HL-60/S4 (cell line): ENCODE results near the gene SORCS3.

ENCODE experiments used
- in situ Hi-C: fragments of 300-500 bp; cut with MboI; formaldehyde crosslinking; loops from 2 replicates; pipeline ENCODE4 v1.14.3; 2022; ENCODE audit warnings: low sequenced_read_pairs

Gene SORCS3

GRCh38 chr10:104641187-104641936 lies at the start of gene SORCS3:
Gene SORCS3, plus strand, starts transcription at chr10:104641290.
- in situ Hi-C loops, result no loop called here

- in situ Hi-C loops, result no loop called here
Observed at GRCh38 chr10:104591441-104591840, 49.6 kb upstream of the SORCS3 start.

- in situ Hi-C loops, result no loop called here
Observed at GRCh38 chr10:104601166-104601565, 39.9 kb upstream of the SORCS3 start.

DNA sequence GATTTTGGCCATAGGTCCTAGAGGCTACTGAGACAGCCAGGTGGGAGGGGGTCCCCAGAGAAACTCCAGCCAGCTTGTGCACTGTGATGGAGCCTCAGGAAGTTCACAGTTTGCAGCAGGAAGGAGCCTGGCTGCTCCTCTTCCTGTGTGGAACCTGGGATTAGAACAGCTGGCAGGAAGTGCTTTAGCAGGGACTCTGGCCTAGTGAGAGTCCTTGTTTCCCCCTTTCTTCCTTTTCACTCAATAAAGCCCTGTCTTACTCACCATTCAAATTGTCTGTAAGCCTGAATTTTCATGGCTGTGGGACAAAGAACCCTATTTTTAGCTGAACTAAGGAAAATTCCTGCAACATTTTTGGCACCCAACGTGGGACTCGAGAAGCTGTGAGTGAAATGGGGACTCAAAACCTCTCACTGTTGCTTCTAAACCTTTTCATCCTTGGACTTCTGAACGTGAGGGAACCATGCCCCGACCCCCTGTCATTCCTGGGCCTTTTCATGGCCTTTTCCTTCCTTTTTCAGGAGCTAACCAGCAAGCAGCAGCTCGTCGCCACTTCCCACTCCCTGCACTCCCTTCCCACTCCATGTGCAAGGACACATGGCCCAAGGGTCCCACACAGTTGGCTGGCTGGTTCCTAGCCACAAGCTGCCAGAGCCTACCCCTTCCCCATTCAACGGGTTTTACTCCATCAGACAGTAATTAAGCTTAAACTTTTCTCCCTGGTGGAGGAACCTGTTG lies 32.8 kb upstream of the SORCS3 start:
- in situ Hi-C loops, result no loop called here

DNA sequence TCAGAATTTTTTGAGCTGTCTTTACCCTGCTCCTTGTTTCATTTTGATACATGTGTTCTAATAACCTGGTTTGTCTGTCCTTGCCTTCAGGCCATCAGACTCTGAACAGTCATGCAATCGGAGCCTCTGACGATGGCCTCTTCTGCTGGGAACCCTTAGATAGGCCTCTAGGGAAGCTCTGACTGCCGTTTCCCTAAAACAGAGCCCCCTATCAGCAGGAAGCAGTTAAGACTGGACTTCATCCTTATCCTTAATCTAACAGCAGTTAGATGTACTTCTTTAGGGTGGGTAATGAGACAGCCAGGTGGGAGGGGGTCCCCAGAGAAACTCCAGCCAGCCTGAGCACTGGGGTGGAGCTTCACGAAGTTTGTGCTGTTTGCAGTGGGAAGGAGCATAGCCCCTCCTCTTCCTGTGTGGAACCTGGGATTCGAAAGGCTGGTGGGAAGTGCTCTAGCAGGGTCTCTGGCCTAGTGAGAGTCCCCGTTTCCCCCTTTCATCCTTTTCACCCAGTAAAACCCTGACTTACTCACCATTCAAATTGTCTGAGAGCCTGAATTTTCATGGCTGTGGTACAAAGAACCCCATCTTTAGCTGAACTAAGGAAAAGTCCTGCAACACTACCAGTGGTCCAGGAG lies 28.4 kb upstream of the SORCS3 start:
- in situ Hi-C loops, result no loop called here

DNA sequence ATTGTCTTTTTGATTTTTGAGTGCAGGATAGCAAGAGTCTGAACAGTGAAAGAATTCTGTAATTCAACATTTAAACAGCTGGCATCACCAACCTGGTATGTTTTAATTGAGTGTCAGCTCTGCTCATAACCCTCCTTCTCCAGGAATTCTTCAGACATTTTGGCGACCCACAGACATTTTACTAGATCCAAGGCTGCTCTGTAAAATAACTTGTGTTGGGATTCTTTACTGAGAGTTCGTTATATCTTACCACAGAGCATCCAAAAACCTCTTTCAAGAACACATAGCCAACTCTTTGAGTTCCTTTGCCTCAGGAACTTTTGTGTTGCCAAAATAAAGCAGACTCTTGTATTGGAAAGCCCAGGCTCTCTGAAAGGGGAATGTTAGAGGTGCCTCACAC lies 27.7 kb upstream of the SORCS3 start:
- in situ Hi-C loops, result no loop called here

GRCh38 chr10:104614245-104614831 lies 26.8 kb upstream of the SORCS3 start:
- in situ Hi-C loops, result no loop called here

- in situ Hi-C loops, result no loop called here
Observed at GRCh38 chr10:104615136-104615535, 26.0 kb upstream of the SORCS3 start.

DNA sequence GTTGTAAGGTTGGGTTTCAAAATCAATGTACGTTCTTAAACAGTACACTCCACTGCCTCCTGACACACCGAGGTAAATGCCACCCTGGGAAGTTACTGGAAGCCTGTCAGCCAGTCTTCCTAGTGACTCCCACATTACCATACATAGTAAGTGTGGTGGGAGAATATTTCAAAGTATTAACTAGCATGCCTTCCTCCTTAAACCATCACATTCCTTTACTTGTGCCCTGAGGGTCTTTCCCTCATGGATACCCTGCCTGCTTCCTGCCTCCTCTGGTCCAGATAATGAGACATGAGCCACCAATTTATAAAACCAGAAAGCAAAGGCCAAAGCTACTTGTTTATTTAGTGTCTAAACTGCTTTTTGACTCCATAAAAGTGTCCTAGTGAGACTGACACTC lies 23.3 kb upstream of the SORCS3 start:
- in situ Hi-C loops, result no loop called here

GRCh38 chr10:104622175-104622574 lies 18.9 kb upstream of the SORCS3 start:
- in situ Hi-C loops, result no loop called here

GRCh38 chr10:104622598-104623209 lies 18.4 kb upstream of the SORCS3 start:
- in situ Hi-C loops, result no loop called here

GRCh38 chr10:104630731-104631130 lies 10.4 kb upstream of the SORCS3 start:
- in situ Hi-C loops, result no loop called here

- in situ Hi-C loops, result no loop called here
Observed at GRCh38 chr10:104631946-104632345, 9.1 kb upstream of the SORCS3 start.

DNA sequence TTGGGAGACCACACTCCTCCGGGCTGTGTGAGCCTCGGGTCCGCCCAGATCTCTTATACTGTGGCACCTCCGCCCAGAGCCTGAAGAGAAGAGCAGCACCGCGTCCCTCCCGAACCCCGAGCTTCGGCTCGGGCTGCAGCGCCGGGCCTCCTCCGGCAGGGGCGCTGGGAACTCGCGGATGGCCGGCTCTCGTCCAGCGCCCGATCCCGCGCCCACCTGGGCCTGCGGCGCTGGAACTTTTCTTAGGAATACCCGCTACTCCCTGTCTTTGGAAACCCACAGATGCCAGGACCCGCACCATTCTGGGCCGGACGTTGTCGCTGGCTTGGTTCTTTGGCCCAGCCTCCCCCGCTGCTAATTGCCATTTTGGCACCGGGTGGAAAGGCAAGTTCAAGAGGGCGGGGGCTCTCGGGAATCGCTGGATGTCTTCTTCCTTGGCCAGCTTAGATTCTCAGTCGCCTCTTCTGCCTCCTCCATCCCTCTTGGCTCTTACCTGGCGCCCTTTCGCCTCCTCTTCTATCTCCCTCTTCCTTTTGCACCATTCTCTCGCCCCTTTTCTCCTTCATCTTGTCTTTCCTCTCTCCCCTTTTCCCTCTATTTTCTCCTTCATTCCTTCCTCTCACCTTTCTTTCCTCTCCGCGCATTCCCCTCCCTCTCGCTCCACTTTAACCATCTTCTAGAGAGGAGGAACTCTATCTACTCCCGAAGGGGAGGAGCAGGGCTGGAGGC lies 2.1 kb upstream of the SORCS3 start:
- in situ Hi-C loops, result no loop called here

GRCh38 chr10:104639590-104640338 lies 1.3 kb upstream of the SORCS3 start:
- in situ Hi-C loops, result no loop called here

DNA sequence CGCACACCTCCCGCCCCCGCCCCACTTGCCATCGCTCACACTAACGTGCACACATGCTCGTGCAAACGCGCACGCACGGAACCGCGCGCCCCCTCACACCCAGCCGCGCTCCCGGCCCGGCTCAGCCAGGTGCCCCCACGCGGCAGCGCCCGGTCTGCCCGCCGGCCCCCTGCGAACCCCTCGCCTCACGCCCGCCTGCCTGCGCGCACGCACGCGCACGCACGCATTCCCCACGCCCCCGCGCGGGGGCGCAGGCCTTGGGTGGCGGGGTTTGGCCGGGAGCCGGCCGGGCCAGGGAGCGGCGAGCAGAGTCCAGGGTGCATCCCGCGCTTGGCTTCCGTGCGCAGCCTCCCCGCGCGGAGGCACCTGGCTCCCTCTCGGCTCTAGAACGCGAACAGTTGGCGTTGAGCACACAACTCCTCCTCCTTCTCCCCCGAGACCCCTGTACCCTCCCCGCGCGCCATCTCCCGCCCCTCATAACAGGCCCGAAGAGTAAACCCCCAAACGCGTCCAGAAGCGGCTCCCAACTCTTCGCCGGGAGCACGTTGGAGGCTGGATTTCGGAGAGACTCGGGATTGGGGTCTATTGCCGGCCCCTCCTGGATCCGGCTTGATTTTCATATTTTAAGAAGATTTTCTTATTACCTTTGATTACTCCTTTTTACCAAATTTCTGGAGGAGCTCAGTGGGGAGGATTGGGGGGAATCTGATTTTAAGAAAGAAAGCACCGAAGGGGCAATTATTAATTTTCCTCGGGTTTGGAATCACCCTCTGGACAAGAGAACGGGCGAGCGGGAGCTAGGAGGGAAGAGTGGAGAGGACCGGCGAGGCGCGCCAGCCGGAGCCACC lies 527 bp upstream of the SORCS3 start:
- in situ Hi-C loops, result no loop called here

- in situ Hi-C loops, result no loop called here
Observed at GRCh38 chr10:104641937-104642657, 1.0 kb downstream of the SORCS3 start.

DNA sequence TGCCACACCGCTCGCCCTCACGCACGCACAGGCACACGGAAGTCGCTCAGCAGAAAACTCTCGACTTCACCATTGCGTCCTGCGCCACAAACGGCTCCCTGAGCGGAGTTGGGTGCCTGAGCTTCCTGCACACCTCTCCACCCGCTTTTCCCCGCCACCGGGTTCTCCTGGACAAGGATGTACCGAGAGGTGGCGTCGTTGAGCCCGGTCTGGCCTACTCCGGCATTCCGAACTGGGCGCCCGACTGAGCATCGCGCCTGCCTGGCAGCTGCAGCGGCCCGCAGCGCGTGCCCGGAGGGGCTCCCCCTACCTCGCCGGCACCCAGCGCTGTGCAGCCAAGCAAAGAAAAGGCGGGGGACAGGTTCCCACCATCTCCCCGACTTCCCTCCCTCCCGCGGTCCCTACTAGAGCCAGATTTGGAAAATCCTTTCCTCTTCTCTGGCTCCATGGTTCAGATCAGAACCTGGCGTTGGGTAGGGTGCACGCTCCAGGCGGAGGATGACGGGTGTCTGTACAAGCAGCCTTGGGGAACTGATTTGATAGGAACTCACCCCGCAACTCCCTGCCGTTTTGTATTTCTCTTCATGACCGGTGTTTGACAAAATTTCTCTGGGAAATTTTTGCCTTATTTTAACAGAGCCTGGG lies 1.7 kb downstream of the SORCS3 start:
- in situ Hi-C loops, result no loop called here
